Endothelial cell of umbilical vein (primary cell): ENCODE measurements around the gene SMAD3. TPM values are rescaled to one million over a fixed set of nuclear protein-coding genes. Genes with fewer than 3 reads are reported as not detected.
A peak's percentile ranks its signal among the peaks of the same experiment; 100 is the strongest.

Source experiments
- BruUV-seq: library from RNA; stranded (reverse); fragments of 400-500 nt; replicated peaks from 2 replicates; lab custom pipeline; 2021; lab: Mats Ljungman, UMichigan
- CTCF ChIA-PET: fragments of 300-600, 350-600 bp; sonication (Branson Sonifier 250); formaldehyde crosslinking; loops from one replicate; lab custom pipeline; 2021; ENCODE audit warnings: antibody characterized with exemption, inconsistent platforms; lab: Charles Lee
- POLR2A ChIA-PET: fragments of 300-600, 350-600 bp; sonication (Branson Sonifier 250); formaldehyde crosslinking; loops from one replicate; lab custom pipeline; 2021; ENCODE audit warnings: antibody characterized with exemption, inconsistent platforms; lab: Charles Lee
- DNase-seq: peaks from one replicate; pipeline ENCODE4 v3.0.0-alpha.2; 2011; ENCODE audit warnings: low read depth, low spot score
- FAIRE-seq: peaks from 2 replicates; lab custom pipeline; 2011; peaks lifted over from hg19 to GRCh38; lab: Jason Lieb, UNC
- H2AFZ ChIP-seq: 2 replicates; pipeline ENCODE4 v1.6.0; 2012; ENCODE audit warnings: low read depth, low read length, control low read depth, inconsistent platforms
- H3K27ac ChIP-seq: 2 replicates; pipeline ENCODE4 v1.5.1; 2011; ENCODE audit warnings: low read depth, mild to moderate bottlenecking, control low read depth, low read length, moderate library complexity; ENCODE audit not compliant: insufficient read depth
- H3K27me3 ChIP-seq, 2 experiments: 2 replicates each; pipeline versions ENCODE4 v1.6.0 to v1.6.1; 2011; ENCODE audit warnings: low read length in 2 of 2, mixed read lengths in 1 of 2; ENCODE audit not compliant: control insufficient read depth in 2 of 2, insufficient read depth in 2 of 2
- H3K36me3 ChIP-seq, 2 experiments: 2 replicates in 1 of 2; 3 replicates in 1 of 2; pipeline ENCODE4 v1.5.1; 2011; ENCODE audit warnings: low read length in 2 of 2, mild to moderate bottlenecking in 1 of 2, moderate library complexity in 1 of 2; ENCODE audit not compliant: control insufficient read depth in 2 of 2, insufficient read depth in 2 of 2; ENCODE audit errors: extremely low read depth in 1 of 2
- H3K4me1 ChIP-seq: 3 replicates; pipeline ENCODE4 v1.5.1; 2011; ENCODE audit warnings: mild to moderate bottlenecking, low read length; ENCODE audit not compliant: control insufficient read depth, insufficient read depth; ENCODE audit errors: extremely low read depth
- H3K4me2 ChIP-seq: 2 replicates; pipeline ENCODE4 v1.6.1; 2011; ENCODE audit warnings: low read length, control low read depth, mixed read lengths; ENCODE audit not compliant: insufficient read depth
- H3K4me3 ChIP-seq, 3 experiments: fragments of 200-600 bp in 1 of 3; sonication (generic), shearing (Covaris generic) in 1 of 3; replicated peaks in 1 of 3; 2 replicates each; pipeline ENCODE4 v1.5.1; 2011 to 2016; ENCODE audit warnings: control low read depth in 3 of 3, low read length in 3 of 3, mild to moderate bottlenecking in 2 of 3, inconsistent platforms in 1 of 3, low read depth in 1 of 3, moderate library complexity in 1 of 3; ENCODE audit not compliant: insufficient read depth in 1 of 3
- H3K79me2 ChIP-seq: 2 replicates; pipeline ENCODE4 v1.6.0; 2012; ENCODE audit warnings: low read length, inconsistent platforms; ENCODE audit not compliant: control insufficient read depth, insufficient read depth
- H3K9ac ChIP-seq: replicated peaks from 2 replicates; pipeline ENCODE3; 2011; ENCODE audit warnings: low read length, control low read depth; ENCODE audit not compliant: insufficient read depth; ENCODE audit errors: extremely low read depth
- H3K9me1 ChIP-seq: replicated peaks from 3 replicates; pipeline ENCODE4 v1.6.0; 2011; ENCODE audit warnings: mild to moderate bottlenecking, low read length; ENCODE audit not compliant: control insufficient read depth, insufficient read depth; ENCODE audit errors: extremely low read depth
- H3K9me3 ChIP-seq: replicated peaks from 2 replicates; pipeline ENCODE4 v1.5.1; 2012; ENCODE audit warnings: low read length, inconsistent platforms; ENCODE audit not compliant: control insufficient read depth, insufficient read depth
- H4K20me1 ChIP-seq: replicated peaks from 2 replicates; pipeline ENCODE3; 2011; ENCODE audit warnings: mild to moderate bottlenecking, low read length; ENCODE audit not compliant: control insufficient read depth, insufficient read depth; ENCODE audit errors: extremely low read depth
- EZH2 ChIP-seq: IDR thresholded peaks from 2 replicates; pipeline ENCODE4 v1.6.1; 2012; ENCODE audit warnings: borderline replicate concordance, low read depth, mild to moderate bottlenecking, moderate library complexity, low read length, inconsistent platforms; ENCODE audit not compliant: severe bottlenecking
- FOS ChIP-seq: IDR thresholded peaks from 2 replicates; pipeline ENCODE4 v1.6.1; 2011; ENCODE audit warnings: mild to moderate bottlenecking, low read length, moderate library complexity, borderline replicate concordance; ENCODE audit not compliant: insufficient read depth
- GATA2 ChIP-seq: IDR thresholded peaks from 2 replicates; pipeline ENCODE4 v1.7.0; 2011; ENCODE audit warnings: low read depth, mild to moderate bottlenecking, moderate library complexity, mixed read lengths, low read length; ENCODE audit not compliant: insufficient read length, insufficient read depth
- JUN ChIP-seq: IDR thresholded peaks from 2 replicates; pipeline ENCODE4 v1.6.1; 2011; ENCODE audit warnings: borderline replicate concordance, low read depth; ENCODE audit not compliant: insufficient read length, insufficient read depth
- MYC ChIP-seq: IDR thresholded peaks from one replicate; pipeline ENCODE4 v1.6.1; 2011; ENCODE audit warnings: mild to moderate bottlenecking, low read depth, low read length
- POLR2A ChIP-seq: IDR thresholded peaks from 2 replicates; pipeline ENCODE4 v1.6.1; 2012; ENCODE audit warnings: low read depth, mild to moderate bottlenecking, control low read depth, low read length
- POLR2AphosphoS5 ChIP-seq: IDR thresholded peaks from 2 replicates; pipeline ENCODE4 v1.6.1; 2012; ENCODE audit warnings: low read depth, mild to moderate bottlenecking, control low read depth, low read length, moderate library complexity; ENCODE audit not compliant: insufficient read depth
- dilution Hi-C: fragments of 300-500 bp; cut with MboI; formaldehyde crosslinking; loops from one replicate; pipeline ENCODE4 v1.15.0; 2019; ENCODE audit warnings: low sequenced_read_pairs; ENCODE audit not compliant: extremely low pct_ligation_motif_present
- intact Hi-C: fragments of 100-400 bp; cut with micrococcal nuclease; formaldehyde crosslinking; loops from one replicate; pipeline ENCODE4 v1.10.0; 2022
- polyA plus RNA-seq, 4 experiments: library from polyadenylated mRNA; depleted of rRNA in 3 of 4; stranded (reverse) in 3 of 4; unstranded in 1 of 4; fragments of >200 nt; gene quantifications; 2 replicates each; pipeline versions ENCODE4 v1.2.1 to v1.2.3, GENCODE V29; 2011 to 2012; ENCODE audit warnings: missing spikeins in 1 of 4
- total RNA-seq: library from RNA; stranded (reverse); gene quantifications from 2 replicates; pipeline ENCODE4 v1.2.3, GENCODE V29; 2021
- TF ChIP-seq, protein P1 (sequence below): IDR thresholded peaks from 2 replicates; pipeline ENCODE4 v1.6.1; 2011; ENCODE audit not compliant: insufficient read depth, insufficient read length
- TF ChIP-seq, protein P2 (sequence below), 2 donors: IDR thresholded peaks; 1 replicate in 1 of 2; 2 replicates in 1 of 2; pipeline ENCODE4 v1.5.1; 2011; ENCODE audit warnings: low read length in 2 of 2, mild to moderate bottlenecking in 2 of 2, moderate library complexity in 2 of 2, control low read depth in 1 of 2, inconsistent platforms in 1 of 2, low read depth in 1 of 2; ENCODE audit not compliant: insufficient read depth in 1 of 2; ENCODE audit errors: extremely low read depth in 1 of 2

The SMAD3 gene
- total and polyA plus RNA-seq, 2 donors (not counting 3 experiments of a cell fraction or from before 2014, with no cell fraction given), result 56.4 to 88.2 TPM

DNA sequence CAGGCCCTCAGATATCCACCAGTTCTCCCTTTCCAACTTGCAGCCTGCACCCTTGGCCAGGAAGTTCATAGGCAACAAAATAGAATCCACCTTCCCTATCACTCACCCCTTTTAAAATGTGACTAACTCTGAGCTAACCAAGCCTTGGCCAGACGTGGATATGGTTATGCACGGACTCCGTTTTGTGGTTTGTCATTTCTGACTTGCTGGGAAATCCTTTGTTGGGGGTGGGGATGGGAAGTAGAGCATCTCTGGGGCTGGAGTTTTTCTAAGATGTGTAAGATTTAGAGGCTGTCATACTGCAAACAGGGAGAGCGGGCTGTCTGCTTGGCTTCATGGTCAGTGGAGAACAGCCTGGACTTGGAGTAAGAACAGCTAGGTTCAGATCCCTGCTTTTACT, 62.6 kb downstream of the SMAD3 start:
- Histone ChIP-seq H3K79me2 (peaks cover 95% of the 10 kb centered on the region), H3K27ac (peak overlapping the region; percentile 80), H2AFZ (no peak overlapping the region), H3K27me3 (no peaks in the 10 kb centered on the region), H4K20me1 (no peaks in the 10 kb centered on the region), H3K4me2 (no peak overlapping the region), H3K9me1 (no peaks in the 10 kb centered on the region), H3K9ac (no peak overlapping the region), H3K9me3 (no peaks in the 10 kb centered on the region), H3K36me3 (no peaks in the 10 kb centered on the region), H3K4me1 (peaks cover 64% of the 10 kb centered on the region), H3K4me3 (no peak overlapping the region)
- ChIA-PET CTCF (interaction anchor here (0.5 to 1.5 kb wide), 7 partner anchors 10 to 182 kb away, joined by 3 to 5 read pairs (median 4); no protein-coding TSS in a partner anchor), POLR2A (interaction anchor here (0.6 to 1.6 kb wide), 2 partner anchors 14 to 72 kb away, joined by 3 read pairs; no protein-coding TSS in a partner anchor)
- FAIRE-seq (peak; percentile 93), DNase-seq (peak; percentile 62)
- dilution Hi-C loops, result no loop called here
- intact Hi-C loops, result loop anchor here (1.0 kb wide), 1 partner anchor 18 kb away; no protein-coding TSS in a partner anchor
- BruUV-seq, result no TSS peak
- TF ChIP-seq, protein P1, sequence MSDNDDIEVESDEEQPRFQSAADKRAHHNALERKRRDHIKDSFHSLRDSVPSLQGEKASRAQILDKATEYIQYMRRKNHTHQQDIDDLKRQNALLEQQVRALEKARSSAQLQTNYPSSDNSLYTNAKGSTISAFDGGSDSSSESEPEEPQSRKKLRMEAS, result no peak
- TF ChIP-seq JUN (no peak), POLR2AphosphoS5 (peak; percentile 65), MYC (no peak), POLR2A (peak; percentile 11), GATA2 (peak; percentile 60), EZH2 (no peak), FOS (peak; percentile 75)
- TF ChIP-seq, protein P2, sequence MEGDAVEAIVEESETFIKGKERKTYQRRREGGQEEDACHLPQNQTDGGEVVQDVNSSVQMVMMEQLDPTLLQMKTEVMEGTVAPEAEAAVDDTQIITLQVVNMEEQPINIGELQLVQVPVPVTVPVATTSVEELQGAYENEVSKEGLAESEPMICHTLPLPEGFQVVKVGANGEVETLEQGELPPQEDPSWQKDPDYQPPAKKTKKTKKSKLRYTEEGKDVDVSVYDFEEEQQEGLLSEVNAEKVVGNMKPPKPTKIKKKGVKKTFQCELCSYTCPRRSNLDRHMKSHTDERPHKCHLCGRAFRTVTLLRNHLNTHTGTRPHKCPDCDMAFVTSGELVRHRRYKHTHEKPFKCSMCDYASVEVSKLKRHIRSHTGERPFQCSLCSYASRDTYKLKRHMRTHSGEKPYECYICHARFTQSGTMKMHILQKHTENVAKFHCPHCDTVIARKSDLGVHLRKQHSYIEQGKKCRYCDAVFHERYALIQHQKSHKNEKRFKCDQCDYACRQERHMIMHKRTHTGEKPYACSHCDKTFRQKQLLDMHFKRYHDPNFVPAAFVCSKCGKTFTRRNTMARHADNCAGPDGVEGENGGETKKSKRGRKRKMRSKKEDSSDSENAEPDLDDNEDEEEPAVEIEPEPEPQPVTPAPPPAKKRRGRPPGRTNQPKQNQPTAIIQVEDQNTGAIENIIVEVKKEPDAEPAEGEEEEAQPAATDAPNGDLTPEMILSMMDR (IDR thresholded peaks at IDR 0.05; ENCODE audit: extremely low read depth in 1 of 2, insufficient read depth in 1 of 2, low read depth in 1 of 2, low read length in 2 of 2), result no peak
